Measurements from ENCODE around the gene AUTS2.

GRCh38 chr7:70336536-70336935 is 738.3 kb downstream of the AUTS2 start:
- TF ChIP-seq POLR2AphosphoS2 (IDR thresholded peaks at IDR 0.05; ENCODE audit: low read length) = no peak
- no peak for TF ChIP-seq CC2D1A (IDR thresholded peaks at IDR 0.05)
- TF ChIP-seq, protein P1, sequence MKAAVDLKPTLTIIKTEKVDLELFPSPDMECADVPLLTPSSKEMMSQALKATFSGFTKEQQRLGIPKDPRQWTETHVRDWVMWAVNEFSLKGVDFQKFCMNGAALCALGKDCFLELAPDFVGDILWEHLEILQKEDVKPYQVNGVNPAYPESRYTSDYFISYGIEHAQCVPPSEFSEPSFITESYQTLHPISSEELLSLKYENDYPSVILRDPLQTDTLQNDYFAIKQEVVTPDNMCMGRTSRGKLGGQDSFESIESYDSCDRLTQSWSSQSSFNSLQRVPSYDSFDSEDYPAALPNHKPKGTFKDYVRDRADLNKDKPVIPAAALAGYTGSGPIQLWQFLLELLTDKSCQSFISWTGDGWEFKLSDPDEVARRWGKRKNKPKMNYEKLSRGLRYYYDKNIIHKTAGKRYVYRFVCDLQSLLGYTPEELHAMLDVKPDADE (conservative IDR thresholded peaks at IDR 0.05; ENCODE audit: control insufficient read depth, low read depth, low read length) = no peak
- TF ChIP-seq RBBP5 (IDR thresholded peaks at IDR 0.05; ENCODE audit: borderline replicate concordance, insufficient read depth, low read length, poor library complexity, severe bottlenecking) = no peak
- TF ChIP-seq, protein P2, sequence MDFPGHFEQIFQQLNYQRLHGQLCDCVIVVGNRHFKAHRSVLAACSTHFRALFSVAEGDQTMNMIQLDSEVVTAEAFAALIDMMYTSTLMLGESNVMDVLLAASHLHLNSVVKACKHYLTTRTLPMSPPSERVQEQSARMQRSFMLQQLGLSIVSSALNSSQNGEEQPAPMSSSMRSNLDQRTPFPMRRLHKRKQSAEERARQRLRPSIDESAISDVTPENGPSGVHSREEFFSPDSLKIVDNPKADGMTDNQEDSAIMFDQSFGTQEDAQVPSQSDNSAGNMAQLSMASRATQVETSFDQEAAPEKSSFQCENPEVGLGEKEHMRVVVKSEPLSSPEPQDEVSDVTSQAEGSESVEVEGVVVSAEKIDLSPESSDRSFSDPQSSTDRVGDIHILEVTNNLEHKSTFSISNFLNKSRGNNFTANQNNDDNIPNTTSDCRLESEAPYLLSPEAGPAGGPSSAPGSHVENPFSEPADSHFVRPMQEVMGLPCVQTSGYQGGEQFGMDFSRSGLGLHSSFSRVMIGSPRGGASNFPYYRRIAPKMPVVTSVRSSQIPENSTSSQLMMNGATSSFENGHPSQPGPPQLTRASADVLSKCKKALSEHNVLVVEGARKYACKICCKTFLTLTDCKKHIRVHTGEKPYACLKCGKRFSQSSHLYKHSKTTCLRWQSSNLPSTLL (IDR thresholded peaks at IDR 0.05) = no peak
- TF ChIP-seq CTCF (IDR thresholded peaks at IDR 0.05 in 2 of 3, conservative IDR thresholded peaks at IDR 0.05 in 1 of 3; ENCODE audit: insufficient read depth in 2 of 3, low read depth in 1 of 3, low read length in 3 of 3) = no peak
- no peak for TF ChIP-seq EZH2 (IDR thresholded peaks at IDR 0.05; ENCODE audit: borderline replicate concordance, low read depth, low read length)
